NOMO-1 treated with dmso at 0.1 percent for 144 hours (cell line): Measurements from ENCODE around the gene NRDC.
"Not testable (repeated sequence)": the region's sequence is repeated elsewhere in the genome, so short reads cannot be mapped to it uniquely, and the experiment has no call there.

ENCODE experiments used
- DNase-seq: peaks from one replicate; lab custom pipeline; 2025; ENCODE audit not compliant: unreplicated experiment; lab: John Stamatoyannopoulos, UW

NRDC gene

DNA sequence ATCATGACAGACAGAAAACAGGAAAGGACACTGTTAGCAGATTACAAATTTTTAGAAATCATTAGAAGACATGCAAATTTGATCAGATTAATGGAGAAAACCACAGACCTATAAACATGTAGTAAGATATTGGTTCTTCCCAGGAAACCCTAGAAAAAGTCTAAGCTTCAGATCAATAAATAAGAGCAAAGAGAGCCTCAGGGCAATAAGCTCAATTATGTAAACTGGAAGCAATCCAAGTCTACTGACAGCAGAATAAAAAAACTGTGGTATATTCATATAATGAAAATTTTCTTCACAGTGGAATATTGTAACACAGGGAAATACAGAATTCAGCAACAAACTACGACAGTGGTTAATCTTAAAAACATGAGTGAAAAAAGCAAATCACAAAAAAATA lies 36.3 kb downstream of the NRDC start:
- DNase-seq: no peak

DNA sequence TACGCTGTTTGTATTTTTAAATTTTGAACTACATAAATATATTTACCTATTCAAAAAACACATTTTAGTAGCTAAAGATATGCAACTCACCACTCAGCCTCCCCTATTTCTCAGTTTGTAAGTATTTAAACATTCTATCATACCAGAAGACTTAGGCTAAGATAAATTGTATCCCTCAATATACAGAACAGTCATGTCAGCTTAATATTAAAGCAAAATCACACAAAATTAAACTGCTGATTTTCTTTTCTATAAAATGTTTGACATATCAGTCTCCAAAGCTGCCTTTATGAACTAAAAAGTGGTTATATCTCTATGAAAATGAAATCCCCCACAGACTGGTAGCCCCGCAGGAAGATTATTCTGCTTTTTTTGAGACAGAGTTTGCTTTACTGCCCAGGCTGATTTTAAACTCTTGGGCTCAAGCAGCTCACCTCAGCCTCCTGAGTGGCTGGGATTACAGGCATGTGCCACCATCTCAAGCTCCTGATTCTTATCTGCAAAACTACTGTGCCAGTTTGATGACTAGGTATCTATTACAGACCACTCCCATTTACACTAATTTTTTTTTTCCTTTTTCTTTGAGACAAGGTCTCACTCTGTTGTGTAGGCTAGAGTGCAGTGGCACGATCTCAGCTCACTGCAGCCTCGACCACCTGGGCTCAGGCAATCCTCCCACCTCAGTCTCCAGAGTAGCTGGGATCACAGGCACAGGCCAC lies 37.6 kb downstream of the NRDC start:
- no peak for DNase-seq

DNA sequence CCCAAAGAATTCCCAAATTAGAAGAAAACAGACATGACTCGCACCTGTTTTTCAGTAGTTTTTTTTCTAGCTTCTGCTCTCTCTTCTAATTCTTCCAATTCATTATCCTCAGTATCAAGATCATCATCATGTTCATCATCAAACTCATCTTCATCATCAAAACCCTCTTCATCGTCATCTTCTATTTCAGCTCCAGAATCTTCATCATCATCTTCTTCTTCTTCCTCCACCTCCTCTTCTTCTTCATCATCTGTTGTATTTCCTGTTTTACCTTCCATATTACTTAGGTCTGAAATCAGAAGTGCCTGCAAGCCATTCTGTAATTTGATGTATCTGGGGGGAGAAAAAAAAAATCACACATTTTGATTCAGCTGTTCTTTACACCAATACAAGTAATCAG lies 38.3 kb downstream of the NRDC start:
- no peak for DNase-seq

DNA sequence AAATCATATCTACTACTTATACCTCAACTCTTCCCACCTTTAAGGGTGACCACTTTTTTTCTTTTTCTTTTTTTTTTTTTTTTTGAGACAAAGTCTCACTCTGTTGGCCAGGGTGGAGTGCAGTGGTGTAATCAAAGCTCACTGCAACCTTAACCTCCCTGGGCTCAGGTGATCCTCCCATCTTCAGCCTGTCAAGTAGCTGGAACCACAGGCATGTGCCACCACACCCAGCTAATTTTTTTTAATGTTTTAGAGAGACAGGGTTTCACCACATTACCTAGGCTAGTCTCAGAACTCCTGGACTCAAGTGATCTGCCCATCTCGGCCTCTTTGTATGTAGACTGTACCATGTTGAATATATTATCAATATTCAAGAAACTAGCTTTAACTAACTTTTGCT lies 39.4 kb downstream of the NRDC start:
- no peak for DNase-seq

DNA sequence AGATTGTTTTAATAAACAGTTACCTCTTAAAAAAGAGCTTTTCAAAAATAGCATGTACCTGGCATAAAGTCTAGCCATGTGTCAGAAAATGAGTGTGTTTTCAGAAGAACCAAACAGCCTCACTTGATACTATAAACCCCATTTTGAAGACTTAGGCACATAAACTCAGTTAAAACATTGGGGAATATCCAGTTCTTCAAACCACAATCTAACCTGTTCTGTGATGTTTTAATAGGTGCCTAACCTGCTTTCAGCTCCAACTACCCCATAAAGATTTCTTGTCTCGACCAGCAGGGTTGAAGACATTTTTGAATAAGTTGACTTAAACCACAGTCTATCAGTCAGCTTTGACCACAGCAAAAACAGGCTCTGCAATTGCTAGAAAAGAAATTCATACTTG lies 41.3 kb downstream of the NRDC start:
- no peak for DNase-seq

DNA sequence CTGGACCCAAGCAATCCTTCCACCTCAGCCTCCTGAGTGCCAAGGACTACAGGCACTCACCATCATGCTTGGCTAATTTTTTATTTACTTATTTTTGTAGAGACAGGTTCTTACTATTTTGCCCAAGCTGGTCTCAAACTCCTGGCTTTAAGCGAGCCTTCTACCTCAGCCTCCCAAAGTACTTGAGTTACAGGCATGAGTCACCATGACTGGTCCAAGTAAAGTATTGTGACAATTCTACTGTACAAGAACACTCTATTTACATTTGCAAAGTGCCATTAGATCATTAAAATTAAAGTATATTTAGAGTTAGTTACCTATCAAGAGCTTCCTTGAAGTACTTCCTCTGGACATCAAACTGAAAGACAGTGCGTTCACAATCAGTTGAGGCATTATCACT lies 44.8 kb downstream of the NRDC start:
- DNase-seq: no peak

DNA sequence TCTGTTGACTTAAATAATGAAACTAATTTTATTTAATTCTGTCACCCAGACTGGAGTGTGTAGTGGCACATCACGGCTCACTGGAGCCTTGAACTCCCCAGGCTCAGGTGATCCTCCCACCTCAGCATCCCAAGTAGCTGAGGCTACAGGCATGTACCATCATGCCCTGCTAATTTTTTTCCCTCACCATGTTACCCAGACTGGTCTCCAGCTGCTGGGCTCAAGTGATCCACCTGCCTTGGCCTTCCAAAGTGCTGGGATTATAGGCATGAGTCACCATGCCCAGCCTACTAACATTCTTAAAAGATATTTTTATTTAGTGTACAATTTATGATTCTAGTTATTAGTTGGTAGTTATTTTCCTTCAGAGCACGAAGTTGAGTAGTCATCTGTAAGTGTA lies 49.5 kb downstream of the NRDC start:
- DNase-seq: no peak

DNA sequence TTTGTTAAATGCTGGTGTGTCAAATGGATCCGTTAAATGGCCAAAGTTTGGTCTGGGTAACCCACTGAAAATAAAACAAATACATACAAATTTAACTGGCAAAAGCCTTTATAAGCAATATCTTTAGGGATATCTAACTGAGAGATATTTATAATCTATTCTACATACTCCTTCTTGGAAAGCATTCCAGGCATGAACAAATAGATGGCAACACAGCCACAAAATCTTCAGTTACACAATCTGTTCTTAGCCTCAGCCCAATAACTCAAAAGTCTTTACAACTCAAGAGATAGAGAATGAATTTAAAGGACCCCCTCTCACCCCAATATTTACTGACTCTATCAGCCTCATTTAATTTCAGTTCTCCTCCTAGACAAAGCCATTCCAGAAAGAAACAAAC lies 58.7 kb downstream of the NRDC start:
- DNase-seq: no peak

DNA sequence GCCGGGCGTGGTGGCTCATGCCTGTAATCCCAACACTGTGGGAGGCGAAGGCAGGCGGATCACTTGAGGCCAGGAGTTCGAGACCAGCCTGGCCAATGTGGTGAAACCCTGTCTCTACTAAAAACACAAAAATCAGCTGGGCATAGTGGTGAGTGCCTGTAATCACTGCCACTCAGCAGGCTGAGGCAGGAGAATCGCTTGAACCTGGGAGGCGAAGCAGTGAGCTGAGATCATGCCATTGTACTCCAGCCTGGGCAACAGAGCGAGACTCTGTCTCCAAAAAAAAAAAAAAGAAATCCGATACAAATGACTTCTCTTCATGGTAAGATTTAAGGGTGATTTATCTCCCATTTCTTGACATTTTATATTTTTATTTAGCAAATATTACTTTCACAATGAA lies 59.5 kb downstream of the NRDC start:
- not testable (repeated sequence) for DNase-seq

DNA sequence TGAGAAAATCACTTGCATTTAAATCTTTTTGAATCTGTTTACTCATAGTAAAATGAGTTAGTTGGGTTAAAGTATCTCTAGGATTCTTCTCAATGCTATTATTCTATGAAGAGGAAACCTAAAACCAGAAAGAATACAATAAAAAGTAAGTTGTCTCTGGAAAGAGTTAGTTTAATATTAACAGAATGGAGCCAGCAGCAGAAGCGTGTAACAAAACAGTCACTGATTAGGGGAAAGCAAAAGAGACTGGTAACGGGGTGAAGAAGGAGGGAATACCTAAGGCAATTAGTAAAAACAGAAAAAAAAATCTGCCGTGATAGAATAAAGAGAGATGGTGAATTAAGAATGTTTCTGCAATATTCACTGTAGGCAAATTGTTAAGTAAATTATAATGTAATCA lies 60.0 kb downstream of the NRDC start:
- no peak for DNase-seq

DNA sequence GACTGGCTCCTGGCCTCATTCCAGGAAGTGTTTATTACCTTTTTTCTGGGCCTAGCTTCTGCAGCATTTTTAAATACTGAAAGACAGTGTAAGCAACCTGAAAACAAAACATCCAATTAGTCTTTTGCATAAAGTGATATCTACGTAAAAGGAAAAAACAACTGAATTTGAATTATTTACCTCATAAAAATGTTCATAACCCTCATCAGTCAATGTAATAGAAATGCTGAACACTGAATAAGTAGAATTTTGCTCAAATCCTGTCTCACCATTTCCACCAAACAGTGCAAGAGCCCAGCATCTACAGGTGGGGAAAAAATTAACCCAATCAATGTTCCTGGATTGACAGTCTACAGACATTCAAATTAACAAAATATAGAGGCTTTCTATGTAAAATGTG lies 64.0 kb downstream of the NRDC start:
- DNase-seq: no peak

DNA sequence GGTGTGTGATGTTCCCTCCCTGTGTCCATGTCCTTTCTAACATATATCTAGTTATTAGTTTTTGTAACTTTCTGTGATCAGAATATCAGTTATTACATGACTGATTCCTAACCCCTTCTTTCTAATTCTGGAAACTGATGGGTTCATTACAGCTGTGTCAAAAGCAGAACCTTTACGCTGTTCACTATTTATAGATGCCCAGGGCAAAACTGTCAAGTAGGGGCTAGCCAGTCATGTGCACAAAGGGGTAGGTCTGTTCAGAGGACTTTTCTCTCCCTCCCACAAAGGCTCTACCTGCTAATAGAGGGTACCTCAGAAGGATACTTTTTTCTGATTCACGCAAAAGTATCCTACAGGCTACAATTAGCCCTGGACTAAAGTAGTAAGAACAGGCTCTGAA lies 79.2 kb downstream of the NRDC start:
- DNase-seq: no peak

DNA sequence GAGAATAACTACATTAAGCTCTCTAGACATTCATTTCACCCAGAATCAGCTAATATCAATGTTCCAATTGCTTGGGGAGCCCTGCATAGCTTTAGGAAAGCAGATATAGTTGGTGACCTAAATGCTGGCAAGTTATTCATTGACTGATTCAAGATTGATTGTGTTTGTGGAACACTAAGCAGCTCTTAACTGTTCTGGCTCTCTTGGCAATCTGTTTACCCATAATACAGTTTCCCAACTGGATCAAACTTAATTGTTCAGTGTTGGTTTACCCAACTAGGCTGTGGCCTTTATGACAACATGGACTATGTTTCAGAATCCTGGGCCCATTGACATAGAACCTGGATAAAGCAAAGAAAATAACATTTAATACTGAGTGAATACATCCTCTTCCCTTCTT lies 83.7 kb downstream of the NRDC start:
- DNase-seq: no peak

DNA sequence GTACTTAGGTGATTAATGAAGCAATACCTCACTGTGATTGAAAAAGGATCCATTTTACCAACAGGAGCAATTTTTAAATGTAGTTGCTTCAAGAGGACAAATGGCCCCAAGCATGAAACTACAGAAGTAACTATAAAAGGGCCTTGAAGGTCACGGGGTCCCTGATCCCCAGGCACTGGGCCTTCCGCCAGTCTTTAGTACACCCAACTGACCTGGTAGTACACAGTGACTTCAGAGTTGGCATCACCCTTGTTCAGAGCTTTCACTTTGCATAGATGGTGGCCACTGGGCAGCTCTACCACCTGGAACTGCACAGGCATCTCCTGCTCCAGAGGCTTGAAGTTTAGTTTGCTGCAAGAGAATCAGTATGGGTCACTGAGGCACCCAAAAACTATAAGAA lies 84.3 kb downstream of the NRDC start:
- no peak for DNase-seq

DNA sequence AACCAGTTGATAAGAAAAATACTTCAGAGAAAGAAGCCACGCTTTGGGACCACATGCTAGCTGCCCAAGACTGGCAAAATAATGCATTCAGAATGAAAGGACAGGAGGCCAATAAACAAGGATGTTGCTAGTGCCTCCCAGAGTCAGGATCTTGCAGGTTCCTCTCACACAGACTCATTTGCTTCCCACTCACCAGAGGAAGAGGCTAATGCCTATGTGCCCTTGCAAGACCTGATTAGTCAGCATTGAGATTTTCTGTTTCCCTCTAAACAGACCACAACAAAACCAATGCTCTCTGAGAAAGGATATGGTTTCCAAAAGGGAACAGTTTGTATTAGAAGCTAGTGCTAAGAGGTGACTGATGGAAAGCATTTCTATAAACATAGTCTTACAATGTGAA lies 85.7 kb downstream of the NRDC start:
- DNase-seq: no peak

DNA sequence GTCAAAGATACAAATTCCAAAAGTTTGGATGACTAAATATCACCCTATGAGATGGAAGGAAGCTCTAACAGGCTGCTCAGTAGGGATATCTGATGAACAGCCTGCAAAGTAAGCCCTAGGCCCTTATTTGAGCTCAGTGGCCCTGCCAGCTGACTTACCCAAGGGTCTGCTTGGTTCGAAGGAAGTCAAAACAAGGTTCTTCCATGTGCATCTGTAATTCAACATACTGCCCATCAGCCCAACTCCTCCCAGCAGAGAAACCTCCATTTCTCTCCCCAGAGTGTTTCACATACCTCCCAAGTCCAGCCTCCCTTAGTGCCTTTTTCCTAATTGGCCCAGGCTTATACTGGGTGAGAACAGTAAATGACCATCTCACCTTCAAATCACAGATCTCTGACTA lies 86.6 kb downstream of the NRDC start:
- DNase-seq: no peak

DNA sequence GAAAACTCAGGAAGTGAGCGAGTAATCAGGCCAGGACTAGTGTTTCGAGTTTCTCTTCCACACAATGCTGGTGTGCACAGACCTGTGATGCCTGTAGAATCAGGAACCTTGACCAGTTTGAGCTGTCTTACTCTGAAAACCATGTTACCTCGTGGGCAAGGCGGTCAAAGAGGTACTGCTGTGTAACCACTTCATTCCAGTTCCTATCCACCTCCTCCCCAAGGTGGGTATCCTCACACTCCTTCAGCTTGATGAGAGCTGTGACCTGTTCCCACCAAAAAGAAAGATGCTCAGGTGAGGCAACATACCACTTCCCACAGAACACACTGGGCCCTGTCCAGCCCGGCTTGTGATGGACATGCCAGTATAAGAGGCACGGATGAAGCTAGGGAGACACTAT lies 88.1 kb downstream of the NRDC start:
- DNase-seq: no peak

DNA sequence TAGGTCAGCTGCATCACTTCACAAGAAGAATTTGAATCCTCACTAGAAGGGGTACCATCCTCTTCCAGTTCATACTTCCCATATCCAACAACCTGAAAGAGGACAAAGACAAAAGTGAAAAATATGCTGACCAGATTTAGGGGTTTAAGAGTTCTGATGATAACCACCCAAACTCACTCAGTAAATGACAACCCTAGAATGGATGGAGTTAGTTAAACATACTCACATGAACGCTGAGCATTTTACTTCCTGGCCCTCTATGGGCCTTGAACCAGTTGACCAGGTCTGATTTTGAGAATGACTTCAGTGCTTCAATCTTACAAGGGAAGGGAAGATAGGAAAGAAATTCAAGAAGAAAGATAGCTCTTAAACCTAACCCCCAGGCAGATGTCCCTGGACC lies 89.2 kb downstream of the NRDC start:
- DNase-seq: no peak

DNA sequence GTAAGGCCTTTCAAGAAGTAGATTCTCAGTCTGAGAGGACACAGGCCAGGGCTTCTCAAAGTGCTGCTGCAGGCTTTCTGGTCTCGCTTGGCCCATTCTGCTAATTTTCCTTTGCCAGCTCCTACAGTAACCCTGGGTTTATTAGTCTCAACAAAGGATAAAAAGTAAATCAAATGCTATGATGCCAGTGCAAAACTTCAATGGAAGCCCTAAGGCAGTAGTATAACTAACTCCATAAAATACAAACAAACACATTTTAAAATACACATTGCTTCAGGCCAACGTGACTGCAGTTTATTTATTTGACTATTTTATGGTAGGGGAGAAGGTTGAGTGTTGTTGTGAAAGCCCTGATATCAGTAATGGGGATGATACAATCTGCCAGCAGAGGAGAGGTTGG lies 89.6 kb downstream of the NRDC start:
- DNase-seq: no peak

DNA sequence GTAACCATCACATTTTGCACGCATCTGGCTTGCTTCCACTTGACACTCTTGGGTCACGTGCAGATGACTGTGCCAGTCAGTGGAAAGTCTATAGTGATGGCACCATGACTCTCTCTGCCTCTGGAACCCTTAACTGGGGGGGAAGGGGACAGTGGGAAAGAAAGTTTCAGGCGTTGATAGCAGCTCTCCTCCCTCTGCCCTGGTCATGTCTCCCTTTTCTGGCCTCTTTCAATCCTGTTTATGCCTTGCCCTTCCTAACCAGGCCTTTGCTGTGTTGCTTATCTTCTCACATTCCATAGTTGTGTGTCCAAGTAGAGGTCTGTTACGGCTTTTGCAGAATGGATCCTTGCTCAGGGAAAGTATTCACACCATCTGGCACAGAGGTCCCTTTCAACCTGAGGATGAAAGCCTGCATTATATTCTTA lies 93.5 kb downstream of the NRDC start:
- DNase-seq: no peak

DNA sequence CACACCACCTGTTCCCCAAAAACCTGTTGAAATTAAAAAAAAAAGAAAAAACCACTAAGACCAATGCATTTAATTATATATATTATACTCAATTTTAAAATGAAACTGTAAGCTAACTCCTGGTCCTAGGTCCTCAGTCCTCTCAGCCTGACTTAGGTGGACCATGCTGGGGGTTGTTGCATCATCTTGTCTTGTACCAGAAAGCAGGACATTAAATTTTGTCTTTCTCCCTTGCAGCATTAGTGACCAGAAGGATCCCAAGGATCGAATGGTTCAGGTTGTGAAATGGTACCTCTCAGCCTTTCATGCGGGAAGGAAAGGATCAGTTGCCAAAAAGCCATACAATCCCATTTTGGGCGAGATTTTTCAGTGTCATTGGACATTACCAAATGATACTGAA lies 97.6 kb downstream of the NRDC start:
- DNase-seq: no peak

DNA sequence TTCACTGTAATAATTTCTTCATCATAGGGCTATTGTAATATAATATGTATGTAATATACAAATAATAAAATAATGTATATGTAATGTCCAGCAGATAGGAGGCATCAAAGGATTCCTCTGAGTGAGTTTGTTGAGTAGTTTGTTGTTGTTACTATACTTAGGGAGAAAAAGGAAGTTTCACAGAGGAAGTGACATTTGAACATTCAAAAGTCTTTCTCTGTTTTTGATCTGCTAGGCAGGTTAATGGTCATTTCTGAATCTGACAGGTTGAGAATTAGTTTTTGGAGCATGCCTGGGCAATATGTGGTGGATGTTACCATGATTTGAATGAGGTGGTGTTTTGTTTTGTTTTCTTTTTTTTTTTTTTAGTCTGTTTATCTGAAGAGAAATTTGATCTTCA lies 102.1 kb downstream of the NRDC start:
- no peak for DNase-seq

DNA sequence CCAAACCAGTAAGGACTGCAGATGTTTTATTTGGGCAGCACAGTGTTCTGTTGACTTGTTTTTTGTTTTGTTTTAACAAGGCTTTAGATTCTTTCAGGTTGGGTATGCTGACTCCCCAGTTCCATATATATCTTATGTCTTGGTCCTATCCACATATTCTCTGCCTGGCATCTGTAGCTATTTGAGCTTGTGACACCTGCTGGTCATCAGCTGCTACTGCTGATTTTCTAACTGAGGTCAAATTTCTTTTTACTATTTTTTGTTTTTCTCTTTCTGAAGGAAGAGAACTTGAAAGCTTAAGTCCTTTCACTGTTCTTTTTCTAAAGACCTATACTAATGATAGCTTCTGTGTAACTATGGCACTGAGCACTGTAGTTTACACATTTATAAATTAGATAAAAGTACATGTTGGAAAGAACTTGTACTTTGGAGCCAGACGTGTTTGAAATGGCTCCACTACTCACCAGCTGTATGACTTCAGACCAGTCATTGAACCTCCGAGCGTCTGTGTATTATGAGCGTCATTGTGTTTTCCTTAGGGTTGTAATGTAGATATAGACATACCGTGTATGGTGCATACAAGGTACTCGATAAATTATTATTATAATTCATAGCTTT lies 109.4 kb downstream of the NRDC start:
- DNase-seq: no peak
